Measurements from ENCODE around the gene WBP4. TPM values are rescaled to one million over a fixed set of nuclear protein-coding genes. Genes with fewer than 3 reads are reported as not detected.
A peak's percentile ranks its signal among the peaks of the same experiment; 100 is the strongest.

Gene WBP4
- total RNA-seq, 1 experiment from 2014 or later, result 14.5 TPM

DNA sequence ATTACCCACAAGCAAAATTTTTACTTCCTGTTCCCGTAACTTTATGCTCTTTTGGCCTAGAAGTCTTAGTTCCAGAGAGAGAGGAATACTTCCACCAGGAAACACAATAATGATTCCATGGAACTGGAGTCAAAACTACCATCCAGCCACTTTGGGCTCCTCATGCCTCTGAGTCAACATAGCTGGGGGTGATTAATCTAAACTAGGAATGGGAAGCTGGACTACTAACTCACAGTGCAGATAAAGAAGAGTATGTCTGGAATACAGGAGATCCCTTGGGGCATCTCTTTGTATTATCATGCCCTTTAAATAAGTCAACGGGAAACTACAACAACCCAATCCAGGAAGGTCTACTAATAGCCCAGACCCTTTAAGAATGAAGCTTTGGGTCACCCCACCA is 33.3 kb upstream of the WBP4 start:
- BruUV-seq (replicated peaks), result no TSS peak
- Histone ChIP-seq H3K9me2 (ENCODE audit: insufficient read depth) (no peaks in the 10 kb centered on the region), H3K27me3 (ENCODE audit: insufficient read depth, low read length) (no peaks in the 10 kb centered on the region), H2AFZ (ENCODE audit: low read depth, low read length, poor library complexity, severe bottlenecking) (no peak overlapping the region), H3K4me1 (ENCODE audit: control insufficient read depth in 1 of 2, insufficient read depth in 2 of 2, low read length in 2 of 2) (no peaks in the 10 kb centered on the region), H3K4me2 (ENCODE audit: low read length) (no peak overlapping the region), H3K4me3 (replicated peaks in 1 of 2; ENCODE audit: low read depth in 1 of 2, low read length in 2 of 2) (no peak overlapping the region), H3K36me3 (ENCODE audit: control insufficient read depth in 1 of 2, insufficient read depth in 2 of 2, low read length in 2 of 2) (no peaks in the 10 kb centered on the region), H4K20me1 (ENCODE audit: insufficient read depth) (no peaks in the 10 kb centered on the region), H3K27ac (ENCODE audit: low read depth, low read length) (no peak overlapping the region), H3K9ac (ENCODE audit: low read length) (no peak overlapping the region), H3K79me2 (ENCODE audit: insufficient read depth, low read length) (no peaks in the 10 kb centered on the region), H3K9me3 (ENCODE audit: control insufficient read depth in 1 of 2, insufficient read depth in 1 of 2, low read depth in 1 of 2, low read length in 2 of 2) (no peaks in the 10 kb centered on the region)
- RAD21 ChIA-PET (ENCODE audit: low non-redundant PET in 1 of 2, low total read pairs in 2 of 2, uncharacterized antibody in 2 of 2, unreplicated experiment in 2 of 2), result no interaction called here
- POLR2A ChIA-PET, result no interaction called here
- TF ChIP-seq TCF7L2 (IDR thresholded peaks at IDR 0.05; ENCODE audit: borderline replicate concordance, extremely low read depth, insufficient read depth, insufficient read length) (no peak), MAX (IDR thresholded peaks at IDR 0.05) (no peak), ZFX (IDR thresholded peaks at IDR 0.05) (no peak), CBX3 (IDR thresholded peaks at IDR 0.05; ENCODE audit: low read depth) (no peak), ATF3 (IDR thresholded peaks at IDR 0.05) (no peak)
- no peak for ATAC-seq
- CTCF ChIA-PET, result no interaction called here
- intact Hi-C loops (cut with micrococcal nuclease), result loop anchor here (5.0 kb wide), 1 partner anchor 251 kb away; no protein-coding TSS in a partner anchor
- DNase-seq (ENCODE audit: low read depth, low spot score), result no peak

- BruUV-seq (replicated peaks), result no TSS peak
- no peak for TF ChIP-seq ZFX (IDR thresholded peaks at IDR 0.05)
- TF ChIP-seq RAD21 (IDR thresholded peaks at IDR 0.05; ENCODE audit: low read depth), result peak; percentile 63
- TF ChIP-seq FOSL1 (IDR thresholded peaks at IDR 0.05; ENCODE audit: low read depth), result no peak
- peak; percentile 33 to 51 (median 43); a peak in 5 of 6 replicates for TF ChIP-seq CTCF (IDR thresholded peaks at IDR 0.05 in 2 of 3, conservative IDR thresholded peaks at IDR 0.05 in 1 of 3; ENCODE audit: borderline replicate concordance in 1 of 3, insufficient read depth in 1 of 3, low read depth in 2 of 3, low read length in 2 of 3)
- ChIA-PET CTCF (interaction anchor here (0.9 to 1.3 kb wide), 3 partner anchors 9 to 252 kb away, joined by 3 to 9 read pairs (median 3); no protein-coding TSS in a partner anchor), RAD21 (ENCODE audit: low non-redundant PET in 1 of 2, low total read pairs in 2 of 2, uncharacterized antibody in 2 of 2, unreplicated experiment in 2 of 2) (no interaction called here), POLR2A (interaction anchor here (0.6 kb wide), 1 partner anchor 36 kb away, joined by 3 read pairs; no protein-coding TSS in a partner anchor)
- Histone ChIP-seq H3K79me2 (ENCODE audit: insufficient read depth, low read length) (no peaks in the 10 kb centered on the region), H3K9me2 (ENCODE audit: insufficient read depth) (no peaks in the 10 kb centered on the region), H3K9me3 (ENCODE audit: control insufficient read depth in 1 of 2, insufficient read depth in 1 of 2, low read depth in 1 of 2, low read length in 2 of 2) (no peaks in the 10 kb centered on the region), H3K4me1 (ENCODE audit: control insufficient read depth in 1 of 2, insufficient read depth in 2 of 2, low read length in 2 of 2) (no peaks in the 10 kb centered on the region), H3K4me2 (ENCODE audit: low read length) (no peak overlapping the region), H4K20me1 (ENCODE audit: insufficient read depth) (no peaks in the 10 kb centered on the region), H3K27ac (ENCODE audit: low read depth, low read length) (no peak overlapping the region), H3K27me3 (ENCODE audit: insufficient read depth, low read length) (no peaks in the 10 kb centered on the region), H3K36me3 (ENCODE audit: control insufficient read depth in 1 of 2, insufficient read depth in 2 of 2, low read length in 2 of 2) (no peaks in the 10 kb centered on the region), H3K4me3 (replicated peaks in 1 of 2; ENCODE audit: low read depth in 1 of 2, low read length in 2 of 2) (no peak overlapping the region), H2AFZ (ENCODE audit: low read depth, low read length, poor library complexity, severe bottlenecking) (no peak overlapping the region), H3K9ac (ENCODE audit: low read length) (no peak overlapping the region)
- DNase-seq (ENCODE audit: low read depth, low spot score), result no peak
- intact Hi-C loops (cut with micrococcal nuclease), result loop anchor here (5.0 kb wide), 1 partner anchor 252 kb away; no protein-coding TSS in a partner anchor
- peak; percentile 69 for ATAC-seq
Observed at GRCh38 chr13:41029629-41030028, 31.7 kb upstream of the WBP4 start.

Data from HCT116 (cell line).